ENCODE data around the gene SEC61G.

Gene SEC61G

DNA sequence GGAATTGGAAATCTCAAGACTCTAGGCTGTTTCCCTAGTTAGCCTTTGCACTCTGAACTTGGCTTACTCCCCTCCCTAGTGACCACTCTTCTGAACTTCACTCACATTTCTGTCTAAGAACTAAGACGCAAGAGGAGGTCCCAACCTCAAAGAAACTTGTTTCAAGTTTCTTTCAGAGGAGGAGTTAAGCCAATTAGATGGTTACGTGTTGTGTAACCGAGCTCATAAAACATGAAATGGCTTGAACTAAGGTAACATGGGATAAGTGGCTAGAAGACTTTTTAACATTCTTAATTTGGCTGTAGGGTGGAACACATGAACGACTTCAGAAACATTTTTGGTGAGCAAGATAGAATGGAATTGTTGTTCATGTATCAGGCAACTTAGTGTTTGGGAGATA lies 39.5 kb upstream of the SEC61G start:
- no peaks in the 10 kb centered on the region for H3K36me3 ChIP-seq (replicated peaks; ENCODE audit: low read depth, low read length)
- peaks cover 31% of the 10 kb centered on the region for H3K27me3 ChIP-seq (ENCODE audit: low read depth, low read length)
- no peaks in the 10 kb centered on the region for H4K20me1 ChIP-seq (ENCODE audit: insufficient read depth, low read length)
- no peaks in the 10 kb centered on the region for H3K79me2 ChIP-seq (ENCODE audit: low read length)
- no peak overlapping the region for H3K27ac ChIP-seq (ENCODE audit: low read length)
- H3K4me1 ChIP-seq (ENCODE audit: low read length), result peaks cover 18% of the 10 kb centered on the region
- no peak overlapping the region for H3K4me3 ChIP-seq (ENCODE audit: low read length)
- no peak overlapping the region for H3K9ac ChIP-seq (ENCODE audit: low read length)
- no peak overlapping the region for H2AFZ ChIP-seq (ENCODE audit: low read depth, low read length)
- TF ChIP-seq EZH2phosphoT487 (IDR thresholded peaks at IDR 0.05; ENCODE audit: low read depth), result no peak
- TF ChIP-seq, protein P1, sequence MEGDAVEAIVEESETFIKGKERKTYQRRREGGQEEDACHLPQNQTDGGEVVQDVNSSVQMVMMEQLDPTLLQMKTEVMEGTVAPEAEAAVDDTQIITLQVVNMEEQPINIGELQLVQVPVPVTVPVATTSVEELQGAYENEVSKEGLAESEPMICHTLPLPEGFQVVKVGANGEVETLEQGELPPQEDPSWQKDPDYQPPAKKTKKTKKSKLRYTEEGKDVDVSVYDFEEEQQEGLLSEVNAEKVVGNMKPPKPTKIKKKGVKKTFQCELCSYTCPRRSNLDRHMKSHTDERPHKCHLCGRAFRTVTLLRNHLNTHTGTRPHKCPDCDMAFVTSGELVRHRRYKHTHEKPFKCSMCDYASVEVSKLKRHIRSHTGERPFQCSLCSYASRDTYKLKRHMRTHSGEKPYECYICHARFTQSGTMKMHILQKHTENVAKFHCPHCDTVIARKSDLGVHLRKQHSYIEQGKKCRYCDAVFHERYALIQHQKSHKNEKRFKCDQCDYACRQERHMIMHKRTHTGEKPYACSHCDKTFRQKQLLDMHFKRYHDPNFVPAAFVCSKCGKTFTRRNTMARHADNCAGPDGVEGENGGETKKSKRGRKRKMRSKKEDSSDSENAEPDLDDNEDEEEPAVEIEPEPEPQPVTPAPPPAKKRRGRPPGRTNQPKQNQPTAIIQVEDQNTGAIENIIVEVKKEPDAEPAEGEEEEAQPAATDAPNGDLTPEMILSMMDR (IDR thresholded peaks at IDR 0.05; ENCODE audit: low read depth, low read length), result no peak
- H3K9me3 ChIP-seq (ENCODE audit: insufficient read depth, low read length), result no peaks in the 10 kb centered on the region
- H3K4me2 ChIP-seq (ENCODE audit: low read length), result no peak overlapping the region

DNA sequence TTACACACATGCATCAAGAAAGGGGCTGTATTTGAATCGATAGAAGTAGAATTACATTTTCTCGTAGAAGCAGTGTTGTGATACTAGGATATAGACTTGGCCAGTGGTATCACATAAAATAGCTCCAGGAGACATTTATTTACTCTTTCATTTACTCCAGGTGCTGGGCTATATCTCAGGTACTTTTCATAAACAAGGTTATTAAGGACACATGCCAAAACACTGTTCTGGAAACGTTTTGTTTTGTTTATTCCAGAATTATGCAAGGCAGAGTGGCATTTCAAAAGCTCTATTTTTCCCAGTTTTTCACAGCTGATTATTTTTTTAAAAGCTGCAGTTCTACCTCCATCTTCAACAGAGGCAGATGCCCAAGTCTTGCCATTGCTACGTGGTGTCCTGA lies 37.8 kb upstream of the SEC61G start:
- Histone ChIP-seq H3K79me2 (ENCODE audit: low read length) (no peaks in the 10 kb centered on the region), H4K20me1 (ENCODE audit: insufficient read depth, low read length) (no peaks in the 10 kb centered on the region), H2AFZ (ENCODE audit: low read depth, low read length) (no peak overlapping the region), H3K36me3 (replicated peaks; ENCODE audit: low read depth, low read length) (no peaks in the 10 kb centered on the region), H3K4me3 (ENCODE audit: low read length) (no peak overlapping the region), H3K4me2 (ENCODE audit: low read length) (no peak overlapping the region), H3K27me3 (ENCODE audit: low read depth, low read length) (peaks cover 30% of the 10 kb centered on the region), H3K9ac (ENCODE audit: low read length) (no peak overlapping the region), H3K9me3 (ENCODE audit: insufficient read depth, low read length) (no peaks in the 10 kb centered on the region), H3K27ac (ENCODE audit: low read length) (no peak overlapping the region), H3K4me1 (ENCODE audit: low read length) (peaks cover 2% of the 10 kb centered on the region; the same call in 1 of the 2 replicates)
- no peak for TF ChIP-seq EZH2phosphoT487 (IDR thresholded peaks at IDR 0.05; ENCODE audit: low read depth)
- TF ChIP-seq, protein P1 (IDR thresholded peaks at IDR 0.05; ENCODE audit: low read depth, low read length), result no peak

DNA sequence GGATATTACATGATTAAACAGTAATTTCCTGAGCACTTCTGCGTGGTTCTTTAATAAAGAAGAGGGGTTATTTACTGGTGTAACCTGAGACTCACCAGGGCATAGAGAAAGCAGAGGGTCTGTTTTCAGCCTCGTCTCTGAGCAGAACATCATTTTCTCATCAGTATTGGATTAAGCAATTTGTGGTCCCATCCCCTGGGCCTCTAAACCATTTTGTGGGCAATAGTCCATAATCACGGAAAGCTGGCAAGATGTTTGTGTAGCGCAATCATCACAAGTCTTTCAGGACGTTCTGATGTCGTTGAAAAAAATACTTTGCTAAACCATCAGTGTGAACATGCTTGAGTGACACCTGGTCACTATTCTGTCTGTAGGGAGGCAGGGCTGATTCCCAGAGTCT lies 37.1 kb upstream of the SEC61G start:
- Histone ChIP-seq H3K4me3 (ENCODE audit: low read length) (no peak overlapping the region), H3K4me1 (ENCODE audit: low read length) (no peaks in the 10 kb centered on the region), H3K27ac (ENCODE audit: low read length) (no peak overlapping the region), H3K36me3 (replicated peaks; ENCODE audit: low read depth, low read length) (no peaks in the 10 kb centered on the region), H2AFZ (ENCODE audit: low read depth, low read length) (no peak overlapping the region), H3K4me2 (ENCODE audit: low read length) (no peak overlapping the region), H3K9ac (ENCODE audit: low read length) (no peak overlapping the region), H3K9me3 (ENCODE audit: insufficient read depth, low read length) (no peaks in the 10 kb centered on the region), H3K27me3 (ENCODE audit: low read depth, low read length) (peaks cover 23% of the 10 kb centered on the region), H4K20me1 (ENCODE audit: insufficient read depth, low read length) (no peaks in the 10 kb centered on the region), H3K79me2 (ENCODE audit: low read length) (no peaks in the 10 kb centered on the region)
- no peak for TF ChIP-seq EZH2phosphoT487 (IDR thresholded peaks at IDR 0.05; ENCODE audit: low read depth)
- TF ChIP-seq, protein P1 (IDR thresholded peaks at IDR 0.05; ENCODE audit: low read depth, low read length), result no peak

DNA sequence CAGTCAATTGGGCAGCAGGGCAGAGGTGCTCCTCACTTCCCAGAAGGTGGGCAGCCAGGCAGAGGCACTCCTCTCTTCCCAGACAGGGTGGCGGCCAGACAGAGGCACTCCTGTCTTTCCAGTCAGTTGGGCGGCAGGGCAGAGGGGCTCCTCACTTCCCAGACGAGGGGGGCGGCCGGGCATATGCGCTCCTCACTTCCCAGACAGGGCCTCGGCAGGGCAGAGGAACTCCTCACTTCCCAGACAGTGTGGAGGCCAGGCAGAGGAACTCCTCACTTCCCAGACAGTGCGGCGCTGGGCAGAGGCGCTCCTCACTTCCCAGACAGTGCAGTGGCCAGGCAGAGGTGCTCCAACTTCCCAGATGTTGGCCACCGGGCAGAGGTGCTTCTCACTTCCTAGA lies 33.4 kb upstream of the SEC61G start:
- no peaks in the 10 kb centered on the region for H4K20me1 ChIP-seq (ENCODE audit: insufficient read depth, low read length)
- no peak overlapping the region for H2AFZ ChIP-seq (ENCODE audit: low read depth, low read length)
- peaks cover 6% of the 10 kb centered on the region for H3K4me1 ChIP-seq (ENCODE audit: low read length)
- H3K79me2 ChIP-seq (ENCODE audit: low read length), result no peaks in the 10 kb centered on the region
- TF ChIP-seq, protein P1 (IDR thresholded peaks at IDR 0.05; ENCODE audit: low read depth, low read length), result no peak
- TF ChIP-seq EZH2phosphoT487 (IDR thresholded peaks at IDR 0.05; ENCODE audit: low read depth), result no peak
- no peak overlapping the region for H3K27ac ChIP-seq (ENCODE audit: low read length)
- no peak overlapping the region for H3K4me2 ChIP-seq (ENCODE audit: low read length)
- H3K4me3 ChIP-seq (ENCODE audit: low read length), result no peak overlapping the region
- no peak overlapping the region for H3K9ac ChIP-seq (ENCODE audit: low read length)
- H3K27me3 ChIP-seq (ENCODE audit: low read depth, low read length), result peaks cover 15% of the 10 kb centered on the region; the same call in 1 of the 2 replicates
- H3K9me3 ChIP-seq (ENCODE audit: insufficient read depth, low read length), result no peaks in the 10 kb centered on the region
- no peaks in the 10 kb centered on the region for H3K36me3 ChIP-seq (replicated peaks; ENCODE audit: low read depth, low read length)

Measured in OCI-LY3 (cell line).